ENCODE measurements around the gene SPINK4. TPM values are rescaled to one million over a fixed set of nuclear protein-coding genes. Genes with fewer than 3 reads are reported as not detected.

SPINK4 gene
- polyA plus RNA-seq, 3 donors: not detected

DNA sequence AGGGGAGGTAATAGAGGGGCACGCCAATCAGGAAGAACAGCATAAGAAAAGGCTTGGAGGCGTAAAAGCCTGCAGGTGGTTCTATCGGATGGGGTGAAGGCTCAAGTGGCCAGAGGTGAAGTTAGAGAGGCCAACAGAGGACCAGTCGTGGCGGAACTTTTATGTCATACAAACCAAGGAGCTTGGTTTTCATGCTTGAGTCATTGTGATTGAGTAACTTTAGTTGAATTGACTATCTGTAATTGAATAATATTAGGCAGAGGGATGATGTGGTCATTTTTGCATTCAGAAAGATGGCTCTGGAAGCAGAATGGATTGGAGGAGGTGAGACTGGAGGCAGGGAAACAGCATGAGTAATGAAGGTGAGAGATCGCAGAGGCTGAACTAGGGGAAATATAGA is 7.2 kb upstream of the SPINK4 start:
- Histone ChIP-seq H3K9me3 (replicated peaks in 1 of 2; ENCODE audit: control insufficient read depth in 1 of 2, insufficient read depth in 1 of 2, low read length in 2 of 2) (no peaks in the 10 kb centered on the region), H3K4me3 (replicated peaks in 1 of 3; ENCODE audit: low read depth in 2 of 3, low read length in 3 of 3) (no peak overlapping the region), H3K4me1 (ENCODE audit: control insufficient read depth in 1 of 2, insufficient read depth in 2 of 2, low read length in 2 of 2) (peaks cover 2 to 6% of the 10 kb centered on the region in 2 donors), H3K79me2 (ENCODE audit: insufficient read depth, low read length) (no peaks in the 10 kb centered on the region), H3K27me3 (ENCODE audit: control insufficient read depth in 2 of 2, insufficient read depth in 2 of 2, low read length in 2 of 2) (no peaks in the 10 kb centered on the region), H2AFZ (ENCODE audit: insufficient read depth, low read depth, low read length, poor library complexity, severe bottlenecking) (no peak overlapping the region), H3K27ac (ENCODE audit: low read depth in 1 of 2, low read length in 2 of 2) (no peak overlapping the region), H4K20me1 (ENCODE audit: insufficient read depth, low read length) (no peaks in the 10 kb centered on the region), H3K9ac (ENCODE audit: insufficient read depth, low read length, poor library complexity, severe bottlenecking) (no peak overlapping the region), H3K36me3 (replicated peaks in 1 of 2; ENCODE audit: control insufficient read depth in 1 of 2, insufficient read depth in 2 of 2, low read length in 2 of 2) (no peaks in the 10 kb centered on the region), H3K4me2 (replicated peaks; ENCODE audit: extremely low read depth, low read length, poor library complexity, severe bottlenecking) (no peak overlapping the region)
- no peak overlapping the region for H3K4me3 Mint-ChIP-seq
- H3K36me3 Mint-ChIP-seq: no peaks in the 10 kb centered on the region
- H3K4me1 Mint-ChIP-seq: peaks cover 13% of the 10 kb centered on the region
- intact Hi-C loops (cut with micrococcal nuclease): no loop called here
- peaks cover 0 to 5% (median 4%) of the 10 kb centered on the region in 3 donors for H3K27me3 Mint-ChIP-seq (ENCODE audit: low read depth in 3 of 3)
- TF ChIP-seq, protein P1, sequence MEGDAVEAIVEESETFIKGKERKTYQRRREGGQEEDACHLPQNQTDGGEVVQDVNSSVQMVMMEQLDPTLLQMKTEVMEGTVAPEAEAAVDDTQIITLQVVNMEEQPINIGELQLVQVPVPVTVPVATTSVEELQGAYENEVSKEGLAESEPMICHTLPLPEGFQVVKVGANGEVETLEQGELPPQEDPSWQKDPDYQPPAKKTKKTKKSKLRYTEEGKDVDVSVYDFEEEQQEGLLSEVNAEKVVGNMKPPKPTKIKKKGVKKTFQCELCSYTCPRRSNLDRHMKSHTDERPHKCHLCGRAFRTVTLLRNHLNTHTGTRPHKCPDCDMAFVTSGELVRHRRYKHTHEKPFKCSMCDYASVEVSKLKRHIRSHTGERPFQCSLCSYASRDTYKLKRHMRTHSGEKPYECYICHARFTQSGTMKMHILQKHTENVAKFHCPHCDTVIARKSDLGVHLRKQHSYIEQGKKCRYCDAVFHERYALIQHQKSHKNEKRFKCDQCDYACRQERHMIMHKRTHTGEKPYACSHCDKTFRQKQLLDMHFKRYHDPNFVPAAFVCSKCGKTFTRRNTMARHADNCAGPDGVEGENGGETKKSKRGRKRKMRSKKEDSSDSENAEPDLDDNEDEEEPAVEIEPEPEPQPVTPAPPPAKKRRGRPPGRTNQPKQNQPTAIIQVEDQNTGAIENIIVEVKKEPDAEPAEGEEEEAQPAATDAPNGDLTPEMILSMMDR (IDR thresholded peaks at IDR 0.05): no peak
- H3K27ac Mint-ChIP-seq: no peak overlapping the region
- DNase-seq: no peak
- H3K9me3 Mint-ChIP-seq: peaks cover 0 to 3% (median 0%) of the 10 kb centered on the region in 7 donors
- WGBS (ENCODE audit: insufficient coverage): 98% methylated on average over 6 of the region's 6 CpGs

DNA sequence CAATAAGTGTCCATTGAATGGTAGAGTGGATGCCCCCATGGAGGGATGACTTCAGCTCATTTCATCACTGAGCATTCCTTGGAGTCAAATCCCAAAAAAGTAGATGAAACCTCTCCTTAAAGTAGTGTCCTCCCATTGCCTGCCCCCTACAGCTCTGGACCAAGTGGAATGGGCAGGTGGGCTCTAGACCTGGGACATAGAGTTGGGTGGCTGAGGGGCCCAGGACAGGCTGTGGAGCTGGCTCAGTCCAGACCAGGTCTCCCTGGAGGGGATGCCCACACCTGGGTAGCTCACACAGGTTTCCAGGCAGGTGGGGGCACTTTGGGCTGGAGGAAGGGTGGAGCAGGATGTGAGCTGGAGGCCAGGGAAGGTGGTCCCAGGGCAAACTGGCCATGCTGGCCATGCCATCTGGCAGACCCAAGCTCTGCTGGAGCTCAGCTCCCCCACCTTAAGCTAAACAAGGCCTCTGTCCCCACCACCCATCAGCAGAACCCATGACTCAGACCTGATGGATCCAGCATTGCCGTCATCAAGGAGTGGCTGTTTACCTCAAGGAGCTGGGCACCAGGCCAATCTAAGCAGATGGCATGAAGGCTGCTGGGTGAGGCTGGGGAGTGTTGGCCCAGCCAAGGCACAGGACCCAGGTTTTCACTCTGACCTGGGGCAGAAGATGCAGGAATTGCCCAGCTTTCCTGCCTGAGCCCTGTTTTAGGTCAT is 6.2 kb upstream of the SPINK4 start:
- H3K9me3 ChIP-seq (replicated peaks in 1 of 2; ENCODE audit: control insufficient read depth in 1 of 2, insufficient read depth in 1 of 2, low read length in 2 of 2): no peaks in the 10 kb centered on the region
- Mint-ChIP-seq H3K9me3 (peaks cover 0 to 3% (median 0%) of the 10 kb centered on the region in 7 donors), H3K4me1 (peaks cover 8% of the 10 kb centered on the region), H3K27ac (no peak overlapping the region), H3K4me3 (no peak overlapping the region), H3K36me3 (no peaks in the 10 kb centered on the region), H3K27me3 (ENCODE audit: low read depth in 3 of 3) (peaks cover 0 to 5% (median 4%) of the 10 kb centered on the region in 3 donors)
- no peaks in the 10 kb centered on the region for H3K79me2 ChIP-seq (ENCODE audit: insufficient read depth, low read length)
- H3K36me3 ChIP-seq (replicated peaks in 1 of 2; ENCODE audit: control insufficient read depth in 1 of 2, insufficient read depth in 2 of 2, low read length in 2 of 2): no peaks in the 10 kb centered on the region
- no peak overlapping the region for H3K4me3 ChIP-seq (replicated peaks in 1 of 3; ENCODE audit: low read depth in 2 of 3, low read length in 3 of 3)
- H3K4me1 ChIP-seq (ENCODE audit: control insufficient read depth in 1 of 2, insufficient read depth in 2 of 2, low read length in 2 of 2): no peaks in the 10 kb centered on the region
- TF ChIP-seq, protein P1 (IDR thresholded peaks at IDR 0.05): no peak
- no peak overlapping the region for H3K27ac ChIP-seq (ENCODE audit: low read depth in 1 of 2, low read length in 2 of 2)
- H3K27me3 ChIP-seq (ENCODE audit: control insufficient read depth in 2 of 2, insufficient read depth in 2 of 2, low read length in 2 of 2): no peaks in the 10 kb centered on the region
- H3K9ac ChIP-seq (ENCODE audit: insufficient read depth, low read length, poor library complexity, severe bottlenecking): no peak overlapping the region
- peak in 1 of 3 donors; percentile 25 for DNase-seq
- no peaks in the 10 kb centered on the region for H4K20me1 ChIP-seq (ENCODE audit: insufficient read depth, low read length)
- intact Hi-C loops (cut with micrococcal nuclease): no loop called here
- H2AFZ ChIP-seq (ENCODE audit: insufficient read depth, low read depth, low read length, poor library complexity, severe bottlenecking): no peak overlapping the region
- 25% methylated on average over 1 of the region's 1 CpG for WGBS (ENCODE audit: insufficient coverage)
- H3K4me2 ChIP-seq (replicated peaks; ENCODE audit: extremely low read depth, low read length, poor library complexity, severe bottlenecking): no peak overlapping the region
